GM15510 (cell line): ENCODE results near the gene IL21R.

ENCODE experiments used
- POLR2A ChIP-seq: IDR thresholded peaks from 3 replicates; pipeline ENCODE4 v1.6.1; 2011; ENCODE audit warnings: borderline replicate concordance; ENCODE audit not compliant: insufficient read length; ENCODE audit errors: extremely low read depth

Gene IL21R

DNA sequence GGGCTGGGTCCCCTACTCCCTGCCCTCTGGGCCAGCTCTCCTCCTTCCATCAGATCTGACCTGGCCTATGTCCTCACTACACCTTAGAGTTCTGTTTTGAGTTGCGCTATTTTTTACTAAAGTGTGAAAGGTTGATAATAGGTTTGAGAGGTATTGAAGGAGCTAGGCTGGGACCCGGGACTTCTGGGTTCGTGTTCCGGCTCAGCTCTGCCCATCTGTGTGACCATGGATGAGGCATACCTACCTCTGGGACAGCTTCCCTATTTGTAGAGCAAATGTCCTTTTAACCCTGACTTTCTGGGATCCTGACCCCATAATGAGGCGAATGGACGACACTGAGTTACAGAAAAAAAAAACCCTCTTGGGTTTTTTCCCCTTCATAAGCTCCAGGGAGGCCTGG lies 36.0 kb downstream of the IL21R start:
- TF ChIP-seq POLR2A, result no peak

DNA sequence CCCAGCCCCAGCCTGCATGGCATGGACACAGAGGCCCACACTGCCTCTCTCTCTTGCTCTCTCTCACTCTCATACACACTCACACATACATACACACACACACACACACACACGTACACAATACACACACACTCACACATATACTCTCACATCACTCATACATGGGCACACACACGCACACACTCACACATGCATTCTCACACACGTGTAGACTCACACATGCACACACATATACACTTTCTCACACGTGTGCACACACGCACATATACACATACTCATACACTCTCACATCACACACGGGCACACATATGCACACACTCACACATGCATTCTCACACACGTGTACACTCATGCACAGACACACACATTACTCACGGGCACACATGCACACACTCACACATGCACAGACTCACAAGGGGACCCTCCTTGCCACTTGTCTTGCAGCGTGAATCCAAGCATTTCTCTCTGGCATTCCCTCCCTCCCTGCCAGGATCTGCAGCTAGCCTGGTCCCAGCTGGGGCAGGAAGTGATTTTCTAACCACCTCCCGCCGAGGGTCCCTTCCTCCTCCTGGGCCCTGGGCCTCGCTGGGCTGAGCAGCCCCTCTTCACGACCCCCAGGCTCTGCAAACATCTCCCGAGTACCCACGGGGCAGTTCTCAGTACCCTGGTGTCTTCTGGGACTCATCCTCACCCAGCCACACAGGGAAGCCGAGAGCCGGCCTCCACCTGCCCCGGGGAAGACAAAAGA lies 37.5 kb downstream of the IL21R start:
- no peak for TF ChIP-seq POLR2A

DNA sequence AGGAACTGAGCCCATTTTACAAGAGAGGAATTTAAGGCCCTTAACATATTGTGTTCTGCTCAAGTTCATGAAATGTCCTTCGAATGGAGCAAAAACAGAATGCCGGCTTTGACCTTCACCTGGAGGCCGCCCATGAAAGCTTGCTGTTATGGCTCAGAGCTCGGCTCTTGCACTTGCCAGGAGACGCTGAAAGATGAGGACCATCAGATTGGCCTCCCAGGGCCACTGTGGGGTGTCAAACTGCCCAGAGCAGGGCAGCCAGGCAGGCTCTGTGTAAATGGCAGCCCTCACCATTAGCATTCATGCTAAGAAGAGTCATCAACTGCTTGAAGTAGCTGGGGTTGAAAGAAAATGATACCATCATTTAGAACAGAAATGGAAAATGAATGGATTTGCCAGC lies 39.3 kb downstream of the IL21R start:
- no peak for TF ChIP-seq POLR2A

DNA sequence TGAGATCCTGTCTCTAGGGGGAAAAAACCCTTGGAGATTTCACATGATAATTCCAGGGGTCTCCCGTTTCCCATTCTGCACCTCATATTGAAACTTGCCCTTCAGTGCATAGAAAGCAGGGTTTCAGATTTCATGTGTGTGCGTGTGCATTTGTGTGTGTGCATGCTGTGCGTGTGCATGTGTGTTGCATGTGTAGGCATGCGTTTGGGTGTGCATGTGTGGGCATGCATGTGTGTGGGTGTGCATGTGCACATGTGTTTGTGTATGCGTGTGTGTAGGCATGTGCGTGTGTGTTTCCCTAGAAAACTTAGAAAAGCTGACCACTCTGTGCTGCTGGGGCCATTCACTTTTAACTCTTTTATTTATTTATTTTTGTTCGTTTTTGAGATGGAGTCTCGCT lies 40.0 kb downstream of the IL21R start:
- TF ChIP-seq POLR2A, result no peak

DNA sequence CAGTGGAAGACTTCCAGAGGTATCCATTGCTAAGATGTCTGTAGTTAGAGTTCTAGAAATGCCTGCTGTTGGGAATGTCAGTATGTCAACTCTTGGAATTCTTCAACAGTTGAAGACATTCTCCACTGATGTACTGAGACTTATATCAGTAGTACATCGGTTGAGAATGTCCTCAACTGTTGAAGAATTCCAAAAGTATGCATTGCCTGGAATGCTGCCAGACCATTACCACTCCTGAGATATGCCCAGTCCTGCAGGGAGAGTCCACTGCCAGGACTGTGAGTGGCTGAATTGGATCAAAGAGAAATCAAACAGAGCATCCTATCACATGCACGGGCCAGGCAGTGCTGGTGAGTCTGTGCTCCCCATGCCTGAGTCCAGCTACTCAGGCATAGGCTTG lies 42.0 kb downstream of the IL21R start:
- TF ChIP-seq POLR2A, result no peak

DNA sequence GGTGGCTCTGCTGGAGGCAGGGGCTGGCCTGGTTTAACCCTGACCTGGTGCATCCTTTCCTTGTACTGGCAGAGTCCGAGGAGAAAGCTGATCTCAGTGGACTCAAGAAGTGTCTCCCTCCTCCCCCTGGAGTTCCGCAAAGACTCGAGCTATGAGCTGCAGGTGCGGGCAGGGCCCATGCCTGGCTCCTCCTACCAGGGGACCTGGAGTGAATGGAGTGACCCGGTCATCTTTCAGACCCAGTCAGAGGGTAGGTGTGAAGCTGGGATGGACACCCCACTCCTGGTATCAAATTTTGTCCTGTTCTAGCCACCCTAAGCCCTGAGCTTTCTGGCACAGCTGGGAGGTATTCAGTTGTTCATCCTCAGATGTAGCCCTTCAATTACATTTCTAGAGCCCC lies 42.5 kb downstream of the IL21R start:
- TF ChIP-seq POLR2A, result no peak

DNA sequence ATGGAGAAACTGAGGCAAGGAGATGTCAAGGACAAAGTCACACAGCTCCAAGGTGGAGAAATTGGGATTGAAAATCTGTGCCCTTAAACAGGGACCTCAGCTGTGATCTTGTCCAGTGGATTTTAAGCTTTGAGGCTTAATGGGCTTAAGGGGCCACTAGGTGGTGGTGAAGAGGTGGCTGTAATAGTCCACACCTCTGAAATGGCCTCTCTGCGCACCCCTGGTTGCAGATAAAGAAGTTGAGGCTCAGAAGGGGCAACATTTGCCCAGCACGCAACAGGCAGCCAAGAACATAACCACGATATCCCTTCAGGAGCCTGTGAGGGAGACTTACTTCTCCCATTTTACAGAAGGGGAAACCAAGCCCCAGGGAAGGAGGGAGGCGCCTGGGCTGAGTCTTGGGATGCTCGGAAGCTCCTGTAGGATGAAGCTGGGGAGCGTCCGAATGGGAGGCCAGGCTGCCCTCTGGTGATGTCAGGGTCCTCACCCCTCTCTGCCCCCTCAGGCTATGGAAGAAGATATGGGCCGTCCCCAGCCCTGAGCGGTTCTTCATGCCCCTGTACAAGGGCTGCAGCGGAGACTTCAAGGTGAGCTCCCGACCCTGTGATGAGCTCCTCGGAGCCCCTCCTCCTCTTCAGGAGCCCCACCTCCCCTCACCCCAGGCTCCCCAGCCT lies 43.7 kb downstream of the IL21R start:
- no peak for TF ChIP-seq POLR2A

DNA sequence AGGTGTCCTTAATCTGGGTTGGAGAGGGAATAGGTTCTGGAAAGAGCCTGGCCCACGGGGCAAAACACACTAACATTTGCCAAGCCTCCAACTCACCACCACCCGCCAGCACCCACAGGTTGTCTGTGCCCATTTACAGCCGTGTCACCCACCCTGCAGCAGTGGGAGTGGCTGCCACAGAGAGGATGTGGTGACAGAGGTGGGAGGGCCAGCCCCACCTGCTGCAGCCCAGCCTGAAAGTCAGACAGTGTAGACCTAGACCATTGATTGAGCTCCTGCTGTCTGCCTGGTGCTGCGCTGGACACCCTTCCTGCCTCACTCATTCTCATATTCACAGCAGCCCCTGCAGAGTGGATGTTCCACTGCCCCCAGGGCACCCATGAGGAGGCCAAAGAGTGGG lies 44.7 kb downstream of the IL21R start:
- peak; percentile 39 for TF ChIP-seq POLR2A

DNA sequence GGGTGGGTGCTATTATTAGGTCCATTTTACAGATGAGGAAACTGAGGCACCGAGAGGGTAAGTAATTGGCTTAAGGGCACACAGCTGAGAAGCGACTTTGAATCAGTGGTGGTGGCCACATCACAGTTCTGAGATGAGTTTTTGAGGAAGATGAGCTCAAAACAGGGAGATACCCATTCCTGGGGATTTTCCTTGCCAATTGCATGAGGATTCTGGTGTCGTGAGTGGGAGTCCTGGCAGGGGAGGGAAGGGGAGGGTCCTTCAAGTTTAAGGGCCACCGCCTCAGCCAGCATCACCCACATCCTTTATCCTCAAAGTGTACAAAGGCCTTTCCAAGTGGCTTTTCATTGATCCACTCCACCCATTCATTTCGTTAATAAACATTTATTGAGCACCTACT lies 45.3 kb downstream of the IL21R start:
- TF ChIP-seq POLR2A, result no peak

DNA sequence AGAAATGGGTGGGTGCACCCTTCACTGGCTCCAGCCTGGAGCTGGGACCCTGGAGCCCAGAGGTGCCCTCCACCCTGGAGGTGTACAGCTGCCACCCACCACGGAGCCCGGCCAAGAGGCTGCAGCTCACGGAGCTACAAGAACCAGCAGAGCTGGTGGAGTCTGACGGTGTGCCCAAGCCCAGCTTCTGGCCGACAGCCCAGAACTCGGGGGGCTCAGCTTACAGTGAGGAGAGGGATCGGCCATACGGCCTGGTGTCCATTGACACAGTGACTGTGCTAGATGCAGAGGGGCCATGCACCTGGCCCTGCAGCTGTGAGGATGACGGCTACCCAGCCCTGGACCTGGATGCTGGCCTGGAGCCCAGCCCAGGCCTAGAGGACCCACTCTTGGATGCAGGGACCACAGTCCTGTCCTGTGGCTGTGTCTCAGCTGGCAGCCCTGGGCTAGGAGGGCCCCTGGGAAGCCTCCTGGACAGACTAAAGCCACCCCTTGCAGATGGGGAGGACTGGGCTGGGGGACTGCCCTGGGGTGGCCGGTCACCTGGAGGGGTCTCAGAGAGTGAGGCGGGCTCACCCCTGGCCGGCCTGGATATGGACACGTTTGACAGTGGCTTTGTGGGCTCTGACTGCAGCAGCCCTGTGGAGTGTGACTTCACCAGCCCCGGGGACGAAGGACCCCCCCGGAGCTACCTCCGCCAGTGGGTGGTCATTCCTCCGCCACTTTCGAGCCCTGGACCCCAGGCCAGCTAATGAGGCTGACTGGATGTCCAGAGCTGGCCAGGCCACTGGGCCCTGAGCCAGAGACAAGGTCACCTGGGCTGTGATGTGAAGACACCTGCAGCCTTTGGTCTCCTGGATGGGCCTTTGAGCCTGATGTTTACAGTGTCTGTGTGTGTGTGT lies 46.8 kb downstream of the IL21R start:
- TF ChIP-seq POLR2A, result peak; percentile 49

DNA sequence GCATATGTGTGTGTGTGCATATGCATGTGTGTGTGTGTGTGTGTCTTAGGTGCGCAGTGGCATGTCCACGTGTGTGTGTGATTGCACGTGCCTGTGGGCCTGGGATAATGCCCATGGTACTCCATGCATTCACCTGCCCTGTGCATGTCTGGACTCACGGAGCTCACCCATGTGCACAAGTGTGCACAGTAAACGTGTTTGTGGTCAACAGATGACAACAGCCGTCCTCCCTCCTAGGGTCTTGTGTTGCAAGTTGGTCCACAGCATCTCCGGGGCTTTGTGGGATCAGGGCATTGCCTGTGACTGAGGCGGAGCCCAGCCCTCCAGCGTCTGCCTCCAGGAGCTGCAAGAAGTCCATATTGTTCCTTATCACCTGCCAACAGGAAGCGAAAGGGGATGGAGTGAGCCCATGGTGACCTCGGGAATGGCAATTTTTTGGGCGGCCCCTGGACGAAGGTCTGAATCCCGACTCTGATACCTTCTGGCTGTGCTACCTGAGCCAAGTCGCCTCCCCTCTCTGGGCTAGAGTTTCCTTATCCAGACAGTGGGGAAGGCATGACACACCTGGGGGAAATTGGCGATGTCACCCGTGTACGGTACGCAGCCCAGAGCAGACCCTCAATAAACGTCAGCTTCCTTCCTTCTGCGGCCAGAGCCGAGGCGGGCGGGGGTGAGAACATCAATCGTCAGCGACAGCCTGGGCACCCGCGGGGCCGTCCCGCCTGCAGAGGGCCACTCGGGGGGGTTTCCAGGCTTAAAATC lies 47.6 kb downstream of the IL21R start:
- TF ChIP-seq POLR2A, result peak; percentile 51

DNA sequence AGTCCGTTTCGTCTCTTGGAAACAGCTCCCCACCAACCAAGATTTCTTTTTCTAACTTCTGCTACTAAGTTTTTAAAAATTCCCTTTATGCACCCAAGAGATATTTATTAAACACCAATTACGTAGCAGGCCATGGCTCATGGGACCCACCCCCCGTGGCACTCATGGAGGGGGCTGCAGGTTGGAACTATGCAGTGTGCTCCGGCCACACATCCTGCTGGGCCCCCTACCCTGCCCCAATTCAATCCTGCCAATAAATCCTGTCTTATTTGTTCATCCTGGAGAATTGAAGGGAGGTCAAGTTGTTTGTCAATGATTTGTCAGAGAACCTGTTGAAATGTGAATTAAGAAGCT lies 48.2 kb downstream of the IL21R start:
- TF ChIP-seq POLR2A, result peak; percentile 7

DNA sequence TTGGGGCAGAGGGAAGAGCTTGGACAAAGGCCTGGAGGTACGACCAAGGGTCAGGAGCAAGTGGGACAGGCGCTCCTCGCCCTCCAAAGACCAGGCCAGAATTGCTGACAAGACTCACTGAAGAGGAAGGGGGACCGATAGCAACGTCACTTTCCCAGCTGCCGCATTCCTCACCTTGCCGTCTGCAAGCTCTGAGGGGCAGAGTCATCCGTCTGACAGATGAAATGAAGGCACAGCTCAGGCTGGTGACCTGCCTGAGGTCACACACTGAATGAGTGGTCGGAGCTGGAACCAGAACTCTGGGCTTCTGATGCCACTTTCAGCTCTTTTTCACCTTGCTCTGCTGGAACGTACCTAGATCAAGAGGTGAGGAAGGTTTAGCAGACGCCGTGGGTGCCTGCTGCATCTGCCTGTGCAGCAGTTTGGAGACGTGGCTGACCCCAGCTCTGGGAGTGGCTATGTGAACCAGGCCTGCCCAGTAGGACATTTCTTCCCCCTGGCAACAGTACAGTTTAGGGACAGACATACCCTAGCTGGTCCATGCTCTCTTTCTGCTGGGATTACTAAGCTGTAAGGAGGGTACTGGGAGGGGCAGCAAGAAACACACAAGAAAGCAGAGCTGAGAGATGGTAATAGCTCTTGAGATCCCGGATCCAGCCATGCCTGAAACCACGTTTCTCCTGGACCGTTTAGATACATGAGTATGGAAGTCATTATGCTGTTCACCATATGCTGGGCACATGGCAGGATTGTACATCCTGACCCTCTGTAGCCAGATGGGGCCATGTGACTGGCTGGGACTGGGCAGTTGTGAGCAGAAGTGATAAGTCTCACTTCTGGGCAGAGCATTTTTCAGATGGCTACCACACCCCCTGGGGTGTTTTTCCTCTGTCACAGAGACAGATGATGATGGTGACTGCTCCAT lies 50.9 kb downstream of the IL21R start:
- TF ChIP-seq POLR2A, result peak; percentile 9

DNA sequence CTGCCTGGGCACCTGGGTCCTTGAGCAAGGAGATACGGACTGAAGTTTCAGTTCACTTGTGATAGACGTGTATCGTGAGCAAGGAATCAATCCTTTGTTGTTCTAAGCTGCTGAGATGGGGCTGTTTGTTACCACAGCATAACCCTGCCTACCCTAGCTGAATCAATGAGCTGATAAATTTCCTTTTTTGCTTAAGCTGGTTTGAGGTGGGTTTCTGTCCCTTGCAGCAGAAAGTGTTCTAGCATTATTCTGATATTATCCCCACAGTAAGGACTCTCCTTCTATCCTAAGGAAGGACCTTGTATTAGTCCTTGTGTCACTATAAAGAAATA lies 51.5 kb downstream of the IL21R start:
- no peak for TF ChIP-seq POLR2A

DNA sequence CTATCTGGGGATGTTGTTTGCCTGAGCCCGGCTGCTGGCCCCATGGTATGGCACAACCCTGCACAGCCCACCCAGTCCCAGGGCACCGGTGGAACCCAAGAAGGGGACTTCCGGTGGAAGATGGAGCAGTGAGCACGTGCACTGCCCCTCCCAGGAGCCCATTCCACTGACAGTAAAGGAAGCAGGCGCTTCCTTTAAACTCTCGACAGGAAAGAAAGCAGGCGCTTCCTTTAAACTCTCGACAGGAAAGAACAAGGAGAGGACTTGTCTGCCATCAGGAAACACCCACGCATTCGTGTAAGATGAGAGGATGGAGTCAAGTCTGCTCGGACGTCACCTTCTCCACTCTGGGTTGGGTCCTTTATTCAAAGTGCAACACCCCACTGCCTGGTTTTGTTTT lies 53.7 kb downstream of the IL21R start:
- TF ChIP-seq POLR2A, result no peak

DNA sequence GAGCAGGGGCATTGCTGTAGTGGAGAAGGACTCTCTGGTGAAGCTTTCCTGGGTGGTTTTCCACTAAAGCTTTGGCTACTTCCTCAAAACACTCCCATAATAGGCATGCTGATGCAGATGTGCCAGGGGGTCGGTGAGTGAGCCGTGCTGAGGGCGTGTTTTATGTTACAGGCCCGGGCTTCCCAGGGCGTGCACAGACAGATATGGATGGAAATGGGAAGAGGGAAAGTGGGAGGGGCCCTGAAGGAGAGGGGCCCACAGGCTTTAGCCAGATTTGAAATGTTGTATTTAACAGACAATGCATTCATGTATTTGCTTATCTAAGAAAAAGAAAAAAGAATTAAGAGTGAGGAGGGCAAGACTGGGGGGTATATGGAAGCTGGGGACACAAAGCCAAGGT lies 56.3 kb downstream of the IL21R start:
- no peak for TF ChIP-seq POLR2A
